A673 (cell line): ENCODE measurements around the gene SIAH2.

Experiments used
- EZH2 ChIP-seq: fragments of 200-600 bp; sonication (generic); IDR thresholded peaks from 2 replicates; pipeline ENCODE4 v1.6.1; 2017; ENCODE audit warnings: borderline replicate concordance, low read depth, mild to moderate bottlenecking, mixed read lengths, antibody characterized with exemption, low read length; ENCODE audit not compliant: poor library complexity, severe bottlenecking
- TF ChIP-seq, protein P1 (sequence below): fragments of 300-800, 200-600 bp; sonication (generic); conservative IDR thresholded peaks from 2 replicates; pipeline ENCODE4 v1.5.1; 2017; ENCODE audit warnings: low read depth, mild to moderate bottlenecking, antibody characterized with exemption, low read length, moderate library complexity, mixed read lengths

DNA sequence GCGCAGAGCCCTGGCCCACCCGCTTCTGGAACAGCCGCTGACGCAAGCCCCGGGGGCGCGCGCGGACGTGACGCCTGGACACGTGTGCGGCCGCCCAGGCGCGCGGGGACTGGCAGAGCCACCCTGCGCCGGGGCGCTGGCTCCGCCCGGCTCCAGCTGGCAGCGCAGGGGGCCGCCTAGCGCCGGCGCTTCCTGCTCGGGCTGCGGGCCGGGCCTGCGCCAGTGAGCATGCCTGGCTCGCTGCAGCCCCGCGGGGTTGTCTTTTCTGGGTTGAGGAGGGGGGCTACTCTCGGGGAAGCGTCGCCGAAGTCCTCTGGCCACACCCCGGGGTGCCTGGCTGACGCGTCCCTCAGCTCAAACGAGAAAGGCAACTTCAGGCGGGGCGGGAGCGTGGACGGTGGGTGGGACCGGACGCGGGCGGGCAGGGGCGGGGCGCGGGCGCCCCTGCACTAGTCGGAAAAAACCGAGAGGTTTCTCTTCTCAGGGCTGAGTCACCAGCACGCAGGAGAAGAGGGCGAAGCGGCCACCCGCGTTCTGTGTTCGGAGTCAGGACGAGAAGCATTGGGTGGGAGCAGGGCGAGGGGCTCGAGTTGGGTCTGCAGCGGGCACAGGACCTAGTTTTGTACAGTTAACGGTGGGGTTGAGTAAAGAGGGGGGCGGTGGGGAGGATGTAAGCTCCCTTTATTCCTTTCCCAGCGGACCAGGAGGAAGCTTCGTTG, at the start of gene SIAH2:
- no peak for TF ChIP-seq EZH2
- TF ChIP-seq, protein P1, sequence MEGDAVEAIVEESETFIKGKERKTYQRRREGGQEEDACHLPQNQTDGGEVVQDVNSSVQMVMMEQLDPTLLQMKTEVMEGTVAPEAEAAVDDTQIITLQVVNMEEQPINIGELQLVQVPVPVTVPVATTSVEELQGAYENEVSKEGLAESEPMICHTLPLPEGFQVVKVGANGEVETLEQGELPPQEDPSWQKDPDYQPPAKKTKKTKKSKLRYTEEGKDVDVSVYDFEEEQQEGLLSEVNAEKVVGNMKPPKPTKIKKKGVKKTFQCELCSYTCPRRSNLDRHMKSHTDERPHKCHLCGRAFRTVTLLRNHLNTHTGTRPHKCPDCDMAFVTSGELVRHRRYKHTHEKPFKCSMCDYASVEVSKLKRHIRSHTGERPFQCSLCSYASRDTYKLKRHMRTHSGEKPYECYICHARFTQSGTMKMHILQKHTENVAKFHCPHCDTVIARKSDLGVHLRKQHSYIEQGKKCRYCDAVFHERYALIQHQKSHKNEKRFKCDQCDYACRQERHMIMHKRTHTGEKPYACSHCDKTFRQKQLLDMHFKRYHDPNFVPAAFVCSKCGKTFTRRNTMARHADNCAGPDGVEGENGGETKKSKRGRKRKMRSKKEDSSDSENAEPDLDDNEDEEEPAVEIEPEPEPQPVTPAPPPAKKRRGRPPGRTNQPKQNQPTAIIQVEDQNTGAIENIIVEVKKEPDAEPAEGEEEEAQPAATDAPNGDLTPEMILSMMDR, result no peak
